ENCODE data around the gene NRXN3.

Gene NRXN3

GRCh38 chr14:79502751-79503148, 1332.6 kb downstream of the NRXN3 start:
- no peak for DNase-seq

DNA sequence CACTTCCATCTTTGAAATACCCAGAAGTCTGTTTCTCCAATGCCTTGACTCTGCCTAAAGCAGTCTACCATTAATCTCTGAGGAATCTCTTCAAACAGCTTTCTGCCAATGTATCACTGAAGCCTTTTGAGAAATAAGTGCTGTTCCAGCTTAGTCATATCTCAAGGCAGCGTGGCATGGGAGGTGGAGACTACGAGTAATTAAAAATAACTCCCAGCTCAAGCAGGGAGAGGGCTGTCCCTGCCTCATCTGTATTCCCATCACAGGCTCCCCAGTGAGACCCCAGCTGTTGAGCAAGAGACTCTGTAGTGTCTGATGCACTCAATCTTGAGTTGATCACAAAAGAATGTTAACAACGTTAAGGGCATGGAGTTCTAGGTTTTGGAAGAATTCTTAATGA, 1340.5 kb downstream of the NRXN3 start:
- DNase-seq: no peak

GRCh38 chr14:79511146-79511545, 1341.0 kb downstream of the NRXN3 start:
- no peak for DNase-seq

DNA sequence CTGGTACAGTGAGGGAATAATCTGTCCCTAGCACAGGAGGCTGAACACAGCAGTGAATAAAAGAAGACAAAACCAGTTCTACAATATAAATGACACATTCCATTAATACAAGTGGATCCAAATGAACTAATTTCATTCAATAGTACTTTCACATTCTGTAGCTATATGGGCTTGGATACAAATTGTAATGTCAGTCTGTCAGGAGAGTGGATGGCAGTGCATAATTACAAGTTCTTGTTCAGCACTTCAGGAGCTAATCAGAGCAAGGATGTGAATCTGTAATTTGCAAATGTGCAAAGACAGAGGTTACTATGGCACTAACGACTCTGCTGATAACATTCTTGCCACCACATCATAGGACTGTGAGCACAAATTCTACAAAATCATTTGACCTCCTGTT, 1343.3 kb downstream of the NRXN3 start:
- DNase-seq: no peak

DNA sequence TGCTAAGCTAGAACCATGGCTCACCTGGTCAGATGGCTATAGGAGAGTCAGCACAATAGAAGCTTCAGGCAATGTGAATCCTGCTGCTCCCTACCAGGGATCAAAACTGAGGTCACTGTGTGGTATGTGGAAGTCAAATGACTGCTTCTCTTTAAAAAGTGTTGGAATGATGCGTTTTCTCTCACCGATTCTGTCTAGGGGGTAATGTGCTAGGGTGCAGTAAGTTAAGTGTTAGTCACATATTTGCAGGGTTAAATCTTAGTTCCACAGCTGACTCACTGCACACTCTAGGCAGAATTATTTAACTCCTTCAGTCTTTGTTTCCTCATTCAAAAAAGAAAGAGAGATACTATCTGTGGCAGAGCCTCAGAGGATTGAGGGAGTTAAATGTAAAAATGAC, 1344.5 kb downstream of the NRXN3 start:
- no peak for DNase-seq

GRCh38 chr14:79515158-79515557, 1345.0 kb downstream of the NRXN3 start:
- no peak for DNase-seq

GRCh38 chr14:79516009-79516408, 1345.8 kb downstream of the NRXN3 start:
- DNase-seq: no peak

DNA sequence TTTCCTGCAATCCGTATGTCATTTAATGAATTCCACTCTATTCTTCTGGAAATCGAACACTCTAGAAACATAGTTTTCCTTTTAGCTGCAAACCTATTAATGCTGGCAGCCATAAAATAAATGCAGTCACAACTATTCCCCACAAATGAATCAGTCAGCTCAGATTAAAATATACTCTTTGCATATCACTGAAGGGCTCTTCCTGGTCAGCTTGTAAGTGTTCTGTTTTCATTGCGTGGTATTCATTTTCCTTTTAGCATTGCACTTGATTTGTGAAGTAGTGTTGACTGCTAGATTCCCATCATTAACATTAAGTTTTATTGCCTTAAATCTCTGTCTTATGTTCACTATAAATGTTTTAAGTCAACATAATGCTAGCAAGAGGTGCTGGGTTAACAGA, 1355.2 kb downstream of the NRXN3 start:
- DNase-seq: no peak

GRCh38 chr14:79528828-79529416, 1358.7 kb downstream of the NRXN3 start:
- DNase-seq: no peak

DNA sequence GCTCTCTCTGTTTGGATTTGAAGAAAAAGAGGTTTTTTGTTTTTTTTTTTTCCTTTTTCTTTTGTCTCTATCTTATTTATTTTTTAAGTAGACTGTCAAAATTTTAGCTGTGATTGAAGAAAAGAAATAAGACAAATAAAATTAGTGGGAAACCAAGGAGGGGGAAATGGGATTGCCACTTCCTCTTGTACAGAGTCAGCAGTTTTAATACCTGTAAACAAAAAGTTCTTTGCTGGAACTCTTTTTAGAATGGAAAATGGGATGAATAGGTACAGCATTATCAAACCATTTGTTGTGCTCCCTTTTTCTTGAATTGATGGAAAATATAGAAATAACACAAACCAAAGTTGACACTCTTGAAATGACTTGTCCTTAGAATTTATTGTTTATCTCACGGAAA, 1360.4 kb downstream of the NRXN3 start:
- DNase-seq: no peak

GRCh38 chr14:79534703-79535353, 1364.7 kb downstream of the NRXN3 start:
- no peak for DNase-seq

- no peak for DNase-seq
These were observed 1370.2 kb downstream of the NRXN3 start for GRCh38 chr14:79540394-79540793.

- DNase-seq: no peak
These were observed 1371.9 kb downstream of the NRXN3 start for GRCh38 chr14:79542121-79542520.

GRCh38 chr14:79543348-79543747, 1373.2 kb downstream of the NRXN3 start:
- no peak for DNase-seq

- DNase-seq: no peak
These were observed 1374.0 kb downstream of the NRXN3 start for GRCh38 chr14:79543967-79544697.

DNA sequence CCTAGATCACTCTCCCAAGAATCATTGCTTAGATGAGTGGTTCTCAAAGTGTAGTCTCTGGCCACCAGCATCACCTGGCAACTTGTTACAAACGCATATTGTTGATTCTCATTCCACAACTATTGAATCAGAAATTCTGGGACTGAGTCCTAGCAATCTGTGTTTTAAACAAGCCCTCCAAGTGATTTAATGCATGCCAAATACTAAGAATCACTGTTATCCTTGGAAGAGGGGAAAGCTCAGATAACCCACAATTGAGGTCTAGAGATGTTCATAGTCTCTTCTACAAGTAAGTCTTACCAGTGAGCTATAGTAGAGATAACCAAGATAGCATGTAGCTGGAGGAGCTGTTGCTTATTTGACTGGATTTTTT, 1374.5 kb downstream of the NRXN3 start:
- DNase-seq: no peak

- no peak for DNase-seq
These were observed 1378.7 kb downstream of the NRXN3 start for GRCh38 chr14:79548836-79549235.

GRCh38 chr14:79549515-79549914, 1379.3 kb downstream of the NRXN3 start:
- no peak for DNase-seq

- no peak for DNase-seq
These were observed 1381.3 kb downstream of the NRXN3 start for GRCh38 chr14:79551523-79551922.

DNA sequence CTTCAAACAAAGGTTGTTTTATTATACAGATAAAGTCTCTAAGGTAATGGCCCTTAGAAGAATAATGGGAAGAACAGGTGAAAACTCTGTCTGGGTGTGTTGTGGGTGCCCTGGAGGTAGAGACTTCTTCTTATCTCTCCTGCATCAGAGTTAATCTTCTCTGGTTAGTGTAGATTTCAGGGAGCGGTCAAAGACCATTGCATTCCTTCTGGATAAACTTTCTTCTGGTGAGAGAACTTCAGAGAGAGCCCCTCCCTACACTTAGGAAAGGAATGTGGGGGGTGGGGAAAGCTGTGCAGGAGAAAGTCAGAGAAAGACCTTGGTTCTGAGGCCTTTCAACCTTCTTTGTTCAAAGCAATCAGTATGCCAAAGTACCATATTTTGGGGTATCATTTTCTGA, 1382.6 kb downstream of the NRXN3 start:
- no peak for DNase-seq

DNA sequence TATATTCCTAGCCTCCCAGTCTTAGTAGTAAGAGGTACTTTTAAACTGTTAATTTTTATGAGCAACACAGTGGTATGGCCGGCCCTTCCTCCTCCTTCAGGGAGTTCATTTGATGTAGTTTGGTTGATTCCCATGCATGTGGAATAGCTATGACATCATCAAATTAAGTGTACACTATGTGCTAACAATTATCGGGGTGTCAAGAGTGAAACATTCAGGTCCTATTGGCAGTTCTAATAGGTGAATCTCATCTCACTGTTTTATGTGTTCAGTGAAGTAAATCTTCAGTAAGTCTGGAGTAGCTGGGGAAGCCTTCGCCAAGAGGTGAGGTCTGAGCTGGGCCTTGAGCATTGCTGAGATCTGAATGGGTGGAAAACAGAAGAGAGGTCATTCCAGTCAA, 1384.6 kb downstream of the NRXN3 start:
- DNase-seq: no peak

- no peak for DNase-seq
These were observed 1385.3 kb downstream of the NRXN3 start for GRCh38 chr14:79555429-79555828.

- DNase-seq: no peak
These were observed 1387.1 kb downstream of the NRXN3 start for GRCh38 chr14:79557309-79557708.
